Measurements from ENCODE around the gene SYT17.

SYT17 gene, protein sequence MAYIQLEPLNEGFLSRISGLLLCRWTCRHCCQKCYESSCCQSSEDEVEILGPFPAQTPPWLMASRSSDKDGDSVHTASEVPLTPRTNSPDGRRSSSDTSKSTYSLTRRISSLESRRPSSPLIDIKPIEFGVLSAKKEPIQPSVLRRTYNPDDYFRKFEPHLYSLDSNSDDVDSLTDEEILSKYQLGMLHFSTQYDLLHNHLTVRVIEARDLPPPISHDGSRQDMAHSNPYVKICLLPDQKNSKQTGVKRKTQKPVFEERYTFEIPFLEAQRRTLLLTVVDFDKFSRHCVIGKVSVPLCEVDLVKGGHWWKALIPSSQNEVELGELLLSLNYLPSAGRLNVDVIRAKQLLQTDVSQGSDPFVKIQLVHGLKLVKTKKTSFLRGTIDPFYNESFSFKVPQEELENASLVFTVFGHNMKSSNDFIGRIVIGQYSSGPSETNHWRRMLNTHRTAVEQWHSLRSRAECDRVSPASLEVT

GRCh38 chr16:19167710-19168370 is at the start of gene SYT17:
TSS of gene SYT17 (plus strand) at chr16:19168240. CDS start at chr16:19168647, 407 bp downstream.
- DNase-seq: peak; percentile 54

GRCh38 chr16:19118938-19119431 is 49.1 kb upstream of the SYT17 start:
- DNase-seq: peak; percentile 68

DNA sequence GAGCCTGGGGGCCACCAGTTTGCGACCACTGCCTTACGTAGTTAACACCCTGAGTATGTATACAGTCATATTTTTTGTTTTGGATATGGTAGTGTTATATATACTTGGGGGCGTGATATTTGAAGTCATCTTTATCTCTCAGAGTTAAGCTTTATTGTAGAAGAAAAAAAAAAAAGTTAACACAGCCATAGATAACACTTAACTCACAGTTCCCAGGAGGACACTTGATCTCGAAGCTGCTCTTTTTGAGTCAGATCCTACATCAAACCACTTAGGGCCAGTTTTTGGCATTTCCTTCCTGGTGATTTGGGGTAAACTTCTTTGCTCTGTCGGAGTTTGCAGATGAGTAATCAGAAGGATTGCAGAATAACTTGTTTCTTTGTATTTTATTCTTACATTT is 48.5 kb upstream of the SYT17 start:
- peak; percentile 77 for DNase-seq

- no peak for DNase-seq
These were observed 44.4 kb upstream of the SYT17 start for GRCh38 chr16:19123535-19124178.

GRCh38 chr16:19126300-19126699 is 41.7 kb upstream of the SYT17 start:
- DNase-seq: no peak

DNA sequence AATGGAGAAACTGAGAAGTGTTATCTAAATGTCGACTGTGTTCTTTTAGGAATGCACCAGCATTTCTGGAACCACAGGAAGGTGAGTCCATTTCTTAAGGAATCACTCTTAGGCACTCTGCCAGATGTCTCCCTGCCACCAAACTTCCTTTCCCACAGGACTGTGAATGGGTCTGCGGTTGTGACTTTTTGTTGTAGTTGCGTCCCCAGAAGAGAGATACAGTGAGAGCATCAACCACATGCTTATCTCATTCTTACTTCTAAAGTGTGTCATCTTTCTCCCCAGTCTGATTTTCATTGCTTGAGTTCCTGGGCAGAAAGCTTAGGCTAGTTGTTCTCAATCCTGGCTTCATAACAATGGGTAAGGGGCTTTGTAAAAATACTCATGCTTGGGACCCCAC is 40.8 kb upstream of the SYT17 start:
- DNase-seq: peak; percentile 75

DNA sequence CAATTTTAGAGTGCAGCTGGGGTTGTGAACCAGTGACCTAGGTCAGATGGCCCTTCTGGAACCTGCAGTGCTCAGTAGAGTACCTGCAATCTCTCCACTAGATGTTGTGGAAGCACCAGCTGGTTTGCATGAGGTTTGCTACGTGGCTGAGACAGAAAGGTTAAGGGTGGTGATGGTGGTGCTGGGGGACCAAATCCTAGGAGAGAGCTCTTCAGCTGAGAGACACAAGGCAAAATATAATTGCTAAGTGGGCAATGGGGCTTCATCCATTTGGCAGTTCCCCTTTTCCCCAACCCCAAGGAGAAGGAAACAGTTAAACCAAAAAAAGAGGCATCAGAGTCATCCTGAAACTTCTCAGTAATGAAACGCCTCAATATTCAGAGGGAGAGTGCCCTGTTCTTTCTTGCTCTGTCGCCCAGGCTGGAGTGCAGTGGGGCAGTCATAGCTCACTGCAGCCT is 40.3 kb upstream of the SYT17 start:
- DNase-seq: peak; percentile 70

DNA sequence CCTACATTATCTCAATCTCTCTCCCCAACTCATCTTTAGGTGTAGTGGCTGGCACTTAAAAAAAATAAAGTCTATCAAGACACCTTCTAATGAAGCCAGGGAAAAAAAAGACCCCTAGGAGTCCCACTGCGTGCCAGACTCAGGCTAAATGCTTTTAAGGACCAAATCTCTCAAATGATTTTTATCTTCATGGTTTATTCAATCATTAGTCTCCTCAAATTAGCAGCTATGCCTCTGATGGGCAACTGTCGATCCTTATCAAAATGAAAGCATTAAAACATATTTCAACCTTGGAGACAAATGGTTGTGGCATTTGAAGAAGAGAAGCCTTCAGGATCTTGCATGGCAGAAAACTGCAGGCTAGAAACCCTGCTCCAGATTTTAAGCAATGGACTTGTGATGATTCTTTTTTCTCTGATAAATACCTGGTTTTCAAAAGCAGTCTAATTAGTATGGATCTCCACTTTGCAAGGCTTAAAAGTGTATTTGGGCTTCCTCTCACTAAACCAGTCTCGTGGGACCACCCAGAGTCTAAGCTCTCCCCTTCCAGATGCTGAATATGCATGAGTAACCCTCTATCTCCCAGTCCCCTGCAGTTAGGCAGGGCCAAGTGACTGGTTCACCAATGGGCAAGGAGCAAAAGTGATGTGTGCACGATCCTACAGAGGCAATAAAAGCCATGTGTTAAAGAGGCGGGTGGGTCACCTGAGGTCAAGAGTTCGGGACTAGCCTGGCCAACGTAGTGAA is 39.4 kb upstream of the SYT17 start:
- DNase-seq: no peak

GRCh38 chr16:19130385-19130784 is 37.7 kb upstream of the SYT17 start:
- DNase-seq: no peak

DNA sequence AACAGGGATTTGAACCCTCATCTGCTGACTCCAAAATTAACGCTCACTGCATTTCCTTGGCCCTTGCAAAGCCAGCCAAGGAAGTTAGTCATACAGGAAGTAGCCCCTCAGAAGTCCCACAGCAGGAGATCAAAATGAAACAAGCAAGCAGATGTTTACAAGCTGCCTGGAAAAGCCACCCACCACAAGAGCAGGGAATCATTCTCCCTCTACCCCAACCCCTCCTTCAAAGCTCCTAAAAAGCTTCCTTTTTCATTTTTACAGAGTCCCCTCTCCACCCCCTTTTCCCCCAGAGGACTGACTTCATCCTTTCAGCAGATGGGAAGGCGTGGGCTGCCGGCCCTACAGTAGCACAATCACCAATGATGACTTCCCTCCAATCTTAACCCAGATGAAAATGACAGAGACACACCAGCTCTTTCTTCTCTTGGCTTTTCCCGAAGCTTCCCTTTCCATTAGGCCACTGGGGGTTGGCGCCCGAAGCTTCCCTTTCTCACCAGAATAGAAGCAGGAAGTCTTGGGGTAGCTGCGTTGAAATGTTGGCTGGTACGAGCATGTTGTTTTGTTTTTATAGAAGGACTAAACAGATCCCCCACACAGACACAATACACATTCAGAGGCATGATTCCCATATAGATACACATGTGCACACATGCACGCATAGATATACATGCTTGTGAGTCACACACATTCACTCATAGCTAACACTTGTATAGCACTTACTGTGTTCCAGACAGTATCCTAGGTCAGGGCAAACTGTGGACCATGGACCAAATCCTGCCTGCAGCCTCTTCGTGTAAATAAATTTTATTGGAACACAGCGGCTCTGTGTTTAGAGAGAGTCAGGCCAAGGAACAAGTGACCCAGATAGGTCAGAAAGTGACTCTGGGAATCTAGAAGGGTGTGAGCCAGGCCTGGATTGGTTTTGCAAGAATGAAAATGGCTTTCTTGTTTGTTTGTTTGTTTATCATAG is 36.9 kb upstream of the SYT17 start:
- peak; percentile 54 for DNase-seq

DNA sequence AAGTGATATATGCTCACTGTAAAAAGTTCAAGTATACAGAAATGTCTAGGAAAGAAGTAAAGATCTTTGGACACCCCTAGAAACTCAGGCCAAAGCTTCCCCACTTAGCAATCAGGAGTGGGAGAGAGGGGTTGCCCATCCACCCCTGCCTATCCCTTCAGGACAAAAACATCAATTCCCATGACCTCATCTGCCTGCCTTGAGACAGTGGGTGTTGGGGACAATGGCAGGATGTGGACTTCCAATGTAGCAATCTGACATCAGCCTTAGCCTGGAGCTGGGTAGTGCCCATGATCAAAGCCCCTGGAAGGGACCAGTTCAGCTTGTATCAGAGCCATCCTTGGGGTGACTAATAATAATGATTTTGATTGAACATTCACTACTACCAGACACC is 36.2 kb upstream of the SYT17 start:
- no peak for DNase-seq

DNA sequence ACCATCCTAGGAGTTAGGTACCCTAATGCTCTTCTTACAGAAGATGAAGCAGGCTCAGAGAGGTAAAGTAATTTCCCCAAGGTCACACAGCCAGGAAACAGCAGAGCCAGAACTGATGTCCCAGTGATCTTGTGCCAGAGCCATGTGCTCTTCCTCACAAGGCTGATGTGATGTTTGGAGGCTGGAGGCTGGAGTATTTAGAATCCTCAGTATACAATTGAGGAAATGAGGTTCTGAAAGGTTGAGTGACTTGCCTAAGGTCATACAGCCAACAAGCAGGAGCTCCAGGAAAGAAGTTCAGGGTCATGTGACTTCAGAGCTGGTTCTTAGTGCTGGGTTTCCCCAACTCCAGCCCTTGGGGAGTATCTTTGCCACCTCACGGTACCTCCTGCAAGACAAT is 35.8 kb upstream of the SYT17 start:
- no peak for DNase-seq

- no peak for DNase-seq
These were observed 35.1 kb upstream of the SYT17 start for GRCh38 chr16:19132898-19133297.

DNA sequence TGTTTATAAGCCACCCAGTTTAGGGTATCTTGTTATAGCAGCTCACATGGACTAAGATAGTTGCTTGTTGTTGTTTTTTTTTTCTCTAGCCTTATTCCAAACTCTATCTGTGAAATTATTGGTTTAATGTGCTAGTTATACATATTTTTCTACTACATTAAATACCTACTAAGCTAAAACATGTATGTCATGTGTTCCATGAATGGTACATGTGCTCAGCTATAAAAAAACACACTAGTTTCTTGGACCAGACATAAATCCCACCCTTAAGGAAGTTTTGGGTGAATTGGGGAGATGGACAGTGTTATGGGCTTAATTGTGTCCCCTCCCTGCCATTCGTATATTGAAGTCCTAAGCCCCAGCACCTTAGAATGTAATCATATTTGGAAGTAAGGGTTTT is 34.4 kb upstream of the SYT17 start:
- DNase-seq: no peak

GRCh38 chr16:19135201-19135842 is 32.7 kb upstream of the SYT17 start:
- DNase-seq: no peak

DNA sequence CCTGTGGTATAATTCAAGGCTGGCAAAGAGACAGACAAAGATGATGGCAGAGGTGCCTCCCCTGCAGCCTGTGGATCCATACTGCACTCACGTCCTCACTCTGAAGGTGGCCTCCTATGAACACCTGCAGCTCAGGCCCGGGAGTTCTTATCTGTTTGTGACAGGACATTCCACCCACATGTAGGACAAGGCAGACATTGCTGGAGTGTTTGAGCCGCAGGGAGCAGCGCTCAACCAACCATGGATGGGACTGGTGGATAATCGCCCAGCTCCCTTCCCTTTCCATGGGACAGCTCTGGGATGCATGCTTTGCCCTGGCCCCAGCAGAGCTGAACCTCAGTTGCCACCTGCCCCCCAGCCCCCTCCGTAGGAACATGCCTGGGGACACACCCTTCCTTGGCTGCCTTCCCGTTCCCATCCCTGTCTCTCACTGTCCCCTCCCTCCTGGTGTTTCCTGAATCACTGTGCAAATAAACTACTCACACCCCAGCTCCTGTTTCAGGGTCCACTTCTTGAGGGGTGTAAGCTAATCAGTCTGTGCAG is 32.1 kb upstream of the SYT17 start:
- DNase-seq: no peak

DNA sequence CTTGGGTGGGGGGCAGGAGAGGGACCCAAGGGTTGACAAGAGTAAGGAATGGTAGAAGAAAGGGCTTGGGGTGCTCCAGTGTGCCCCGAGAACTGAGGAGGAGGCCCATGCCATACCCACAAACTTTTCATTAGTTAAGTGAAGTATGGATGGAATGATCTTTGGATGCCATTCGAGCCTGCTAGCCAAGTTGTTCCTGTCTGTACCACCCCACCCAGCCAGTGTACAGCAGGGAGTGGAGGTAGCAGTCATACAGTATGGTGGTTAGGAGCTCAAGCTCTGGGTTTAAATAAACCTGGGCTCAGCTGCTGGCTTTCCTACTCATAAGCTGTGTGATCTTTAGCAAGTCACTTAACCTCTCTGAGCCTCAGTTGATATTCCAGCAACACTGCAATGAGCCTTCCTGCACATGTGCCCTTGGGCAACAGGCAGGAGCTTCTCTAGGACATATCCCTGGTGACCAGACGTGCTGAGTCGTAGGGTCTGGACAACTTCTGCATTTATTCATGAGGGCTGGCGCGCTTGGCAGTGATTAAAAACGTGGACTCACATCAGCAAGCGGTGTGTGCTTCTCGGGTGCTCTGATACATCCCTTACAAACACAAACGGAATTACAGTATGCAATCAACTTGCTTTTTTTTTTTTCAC is 31.4 kb upstream of the SYT17 start:
- DNase-seq: no peak

DNA sequence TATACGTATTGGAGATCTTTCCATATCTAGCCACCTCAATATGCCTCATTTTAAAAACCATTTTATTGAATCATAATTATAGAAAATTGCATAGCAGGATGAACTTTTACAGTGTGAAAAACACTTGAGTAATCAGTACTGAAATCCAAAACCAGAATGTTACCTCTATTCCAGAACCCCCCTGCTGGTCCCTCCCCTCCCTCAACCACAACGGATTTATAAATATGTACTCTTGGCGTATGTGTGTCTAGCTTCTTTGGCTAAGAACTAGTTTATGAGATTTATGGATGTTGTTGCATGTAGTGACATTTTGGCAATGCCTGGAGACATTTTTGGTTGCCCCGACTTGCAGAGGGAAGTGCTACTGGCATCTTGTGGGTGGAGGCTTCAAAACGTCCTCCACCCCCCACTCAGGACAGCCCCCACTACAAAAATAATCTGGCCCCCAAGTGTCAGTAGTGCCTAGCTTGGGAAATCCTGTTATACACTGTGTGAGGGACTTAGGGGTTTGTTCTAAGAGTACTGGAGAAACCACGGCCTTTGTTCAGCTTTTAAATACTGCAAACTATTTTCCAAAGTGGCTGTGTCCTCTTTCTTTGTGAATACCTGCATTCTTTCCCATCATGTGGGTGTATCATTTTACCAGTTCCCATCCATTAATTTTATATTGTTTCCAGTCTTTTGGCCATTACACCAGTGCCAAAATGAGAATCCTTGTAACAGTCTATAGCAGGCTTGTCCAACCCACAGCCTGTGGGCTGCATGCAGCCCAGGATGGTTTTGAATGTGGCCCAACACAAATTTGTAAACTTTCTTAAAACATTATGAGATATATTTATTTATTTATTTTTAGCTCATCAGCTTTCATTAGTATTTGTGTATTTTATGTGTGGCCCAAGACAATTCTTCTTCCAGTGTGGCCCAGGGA is 30.6 kb upstream of the SYT17 start:
- no peak for DNase-seq

DNA sequence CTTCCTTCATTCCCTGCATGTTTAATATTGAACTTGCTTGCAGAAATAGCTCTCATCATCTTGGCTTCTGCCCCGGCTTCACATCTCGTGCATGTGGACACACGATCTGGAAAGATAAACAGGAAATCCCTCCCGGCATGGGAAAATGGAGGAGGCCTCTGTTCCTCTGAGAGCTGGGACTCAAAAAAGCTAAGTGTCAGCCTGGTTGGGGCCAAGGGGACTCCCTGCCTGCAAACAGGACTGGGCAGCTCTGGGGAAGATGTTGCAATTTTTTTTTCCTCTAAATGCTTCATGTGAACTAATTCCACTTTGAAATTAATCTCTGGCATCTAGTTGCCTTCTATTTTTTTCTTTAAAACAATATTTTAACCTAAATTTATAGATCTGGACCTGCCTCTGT is 29.4 kb upstream of the SYT17 start:
- no peak for DNase-seq
